Testis (tissue), 2 donors: ENCODE results near the gene EFCAB14.

Experiments
- POLR2A ChIP-seq: fragments of 450-650 bp; IDR thresholded peaks from one replicate; pipeline ENCODE4 v1.6.1; 2017; ENCODE audit warnings: antibody characterized with exemption, mild to moderate bottlenecking, moderate library complexity
- TF ChIP-seq, protein P1 (sequence below), 3 experiments: fragments of 450-650 bp in 2 of 3; fragments of 200-600 bp in 1 of 3; sonication (generic) in 1 of 3; IDR thresholded peaks; one replicate each; pipeline ENCODE4 v1.5.1; 2016 to 2019; ENCODE audit warnings: antibody characterized with exemption in 3 of 3, mild to moderate bottlenecking in 2 of 3, moderate library complexity in 1 of 3

GRCh38 chr1:46643368-46643775, 75.5 kb downstream of the EFCAB14 start:
- TF ChIP-seq, protein P1, sequence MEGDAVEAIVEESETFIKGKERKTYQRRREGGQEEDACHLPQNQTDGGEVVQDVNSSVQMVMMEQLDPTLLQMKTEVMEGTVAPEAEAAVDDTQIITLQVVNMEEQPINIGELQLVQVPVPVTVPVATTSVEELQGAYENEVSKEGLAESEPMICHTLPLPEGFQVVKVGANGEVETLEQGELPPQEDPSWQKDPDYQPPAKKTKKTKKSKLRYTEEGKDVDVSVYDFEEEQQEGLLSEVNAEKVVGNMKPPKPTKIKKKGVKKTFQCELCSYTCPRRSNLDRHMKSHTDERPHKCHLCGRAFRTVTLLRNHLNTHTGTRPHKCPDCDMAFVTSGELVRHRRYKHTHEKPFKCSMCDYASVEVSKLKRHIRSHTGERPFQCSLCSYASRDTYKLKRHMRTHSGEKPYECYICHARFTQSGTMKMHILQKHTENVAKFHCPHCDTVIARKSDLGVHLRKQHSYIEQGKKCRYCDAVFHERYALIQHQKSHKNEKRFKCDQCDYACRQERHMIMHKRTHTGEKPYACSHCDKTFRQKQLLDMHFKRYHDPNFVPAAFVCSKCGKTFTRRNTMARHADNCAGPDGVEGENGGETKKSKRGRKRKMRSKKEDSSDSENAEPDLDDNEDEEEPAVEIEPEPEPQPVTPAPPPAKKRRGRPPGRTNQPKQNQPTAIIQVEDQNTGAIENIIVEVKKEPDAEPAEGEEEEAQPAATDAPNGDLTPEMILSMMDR (IDR thresholded peaks at IDR 0.05) = no peak
- TF ChIP-seq POLR2A = no peak
